HG03175 (cell line): ENCODE measurements around the gene ABR.
"Not testable (repeated sequence)": the region's sequence is repeated elsewhere in the genome, so short reads cannot be mapped to it uniquely, and the experiment has no call there.

Source experiments
- ATAC-seq: cut with Tn5 transposase; IDR thresholded peaks from one replicate; pipeline ENCODE4 v1.9.1; 2021; ENCODE audit warnings: mild to moderate bottlenecking, moderate library complexity; ENCODE audit not compliant: unreplicated experiment

Gene ABR

DNA sequence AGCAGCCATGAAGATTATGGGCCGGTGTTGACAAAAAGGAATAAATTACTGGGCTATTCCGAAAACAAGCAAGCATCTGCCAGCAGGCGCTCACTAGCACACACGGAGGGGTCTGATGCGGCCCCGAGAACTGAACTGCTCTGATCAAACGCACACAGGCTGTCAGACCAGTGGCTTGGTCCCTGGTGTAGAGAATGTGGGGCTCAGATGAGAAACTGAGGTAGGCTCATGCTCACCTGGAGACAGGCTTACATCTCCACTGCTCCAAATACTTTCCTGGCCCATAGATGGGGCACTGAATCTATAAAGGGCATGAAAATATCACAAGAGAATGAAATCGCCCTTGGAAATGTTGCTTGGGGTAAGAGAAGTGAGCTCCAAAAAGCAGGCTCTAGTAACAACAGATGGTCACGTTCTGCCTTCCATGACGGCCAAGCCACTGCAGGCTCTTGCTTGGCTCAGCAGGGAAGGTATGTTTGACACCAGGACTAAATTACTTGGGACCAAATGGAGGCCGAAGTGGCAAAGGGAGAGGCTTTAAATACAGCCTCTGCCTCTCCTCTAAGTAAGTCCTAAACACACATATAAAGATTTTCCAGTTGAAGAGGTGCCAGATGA is 5.4 kb downstream of the ABR start:
- no peak for ATAC-seq

DNA sequence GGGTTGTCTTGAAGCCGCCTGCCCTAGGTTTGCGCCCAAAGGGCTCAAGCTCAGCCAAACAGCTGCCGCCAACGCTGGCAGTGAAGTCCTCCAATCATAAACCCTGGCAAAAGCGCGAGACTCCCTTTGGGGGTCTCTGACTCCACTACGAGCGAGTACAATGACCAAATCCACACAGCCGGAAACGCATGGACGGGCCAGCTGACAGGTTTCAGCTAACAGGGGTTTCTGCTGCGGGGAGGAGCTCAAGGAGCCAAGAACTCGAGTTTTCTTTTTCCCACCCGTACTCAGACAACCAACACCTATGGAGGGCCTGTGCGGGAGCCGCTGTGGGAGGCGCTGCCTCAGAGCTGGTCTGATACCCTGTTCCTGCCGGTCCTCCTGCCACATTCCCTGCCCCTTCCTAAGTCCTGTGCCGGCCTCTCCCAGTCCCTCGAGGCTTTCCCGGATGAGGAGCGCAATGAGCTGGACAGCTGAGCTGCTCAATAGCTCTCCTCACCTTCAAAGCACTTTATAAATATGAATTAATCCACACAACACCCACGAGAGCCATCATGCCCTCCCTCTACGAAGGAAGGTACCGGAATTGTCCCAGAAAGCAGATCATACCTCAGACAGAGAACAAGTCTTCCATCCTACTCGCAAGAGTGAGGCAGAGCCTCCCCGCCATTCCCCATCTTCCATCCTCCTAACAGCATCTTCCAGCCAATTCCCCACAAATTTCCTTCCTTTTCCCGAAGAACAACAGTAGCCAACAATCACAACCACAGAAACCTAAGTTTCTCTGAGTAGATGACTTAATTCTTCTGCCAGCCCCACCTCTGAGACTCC is 6.1 kb downstream of the ABR start:
- ATAC-seq = no peak

- ATAC-seq = no peak
These were observed 7.8 kb downstream of the ABR start for GRCh38 chr17:1171953-1172352.

DNA sequence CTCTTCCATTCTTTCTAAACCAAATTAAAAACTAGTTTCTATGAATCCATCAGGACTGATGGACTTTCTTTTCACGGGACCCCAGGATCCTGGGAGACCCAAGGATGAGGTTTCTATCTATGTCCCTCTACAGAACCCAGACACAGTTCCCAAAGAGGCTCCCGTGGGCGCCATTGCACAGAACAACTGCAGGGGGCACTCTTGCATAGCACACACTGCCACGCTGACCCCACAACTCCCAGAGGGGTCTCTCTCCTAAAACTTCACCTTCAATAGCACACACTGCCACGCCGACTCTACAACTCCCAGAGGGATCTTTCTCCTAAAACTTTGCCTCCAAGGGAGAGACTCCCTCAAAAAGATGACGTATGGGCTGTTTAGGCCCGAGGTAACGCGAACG is 9.0 kb downstream of the ABR start:
- no peak for ATAC-seq

DNA sequence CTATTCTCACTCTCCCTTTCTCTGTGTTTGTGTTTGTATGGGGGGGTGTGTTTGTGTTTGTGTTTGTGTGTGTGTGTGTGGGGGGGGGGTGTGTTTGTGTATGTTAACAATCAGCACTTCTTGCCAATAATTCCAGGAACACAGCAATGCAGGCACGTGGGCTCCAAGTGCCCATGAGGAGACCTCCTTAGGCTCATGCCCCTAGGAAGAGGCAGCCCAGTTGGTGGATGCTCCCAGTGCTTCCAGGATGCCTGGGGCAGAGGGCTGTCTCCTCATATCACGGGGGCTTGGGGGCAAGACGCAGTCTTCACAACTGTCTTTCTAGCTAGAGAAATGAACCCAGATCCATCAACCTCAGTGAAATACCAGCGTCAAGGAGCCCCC is 9.9 kb downstream of the ABR start:
- no peak for ATAC-seq

GRCh38 chr17:1169221-1169928 is 10.4 kb downstream of the ABR start:
- ATAC-seq = no peak

DNA sequence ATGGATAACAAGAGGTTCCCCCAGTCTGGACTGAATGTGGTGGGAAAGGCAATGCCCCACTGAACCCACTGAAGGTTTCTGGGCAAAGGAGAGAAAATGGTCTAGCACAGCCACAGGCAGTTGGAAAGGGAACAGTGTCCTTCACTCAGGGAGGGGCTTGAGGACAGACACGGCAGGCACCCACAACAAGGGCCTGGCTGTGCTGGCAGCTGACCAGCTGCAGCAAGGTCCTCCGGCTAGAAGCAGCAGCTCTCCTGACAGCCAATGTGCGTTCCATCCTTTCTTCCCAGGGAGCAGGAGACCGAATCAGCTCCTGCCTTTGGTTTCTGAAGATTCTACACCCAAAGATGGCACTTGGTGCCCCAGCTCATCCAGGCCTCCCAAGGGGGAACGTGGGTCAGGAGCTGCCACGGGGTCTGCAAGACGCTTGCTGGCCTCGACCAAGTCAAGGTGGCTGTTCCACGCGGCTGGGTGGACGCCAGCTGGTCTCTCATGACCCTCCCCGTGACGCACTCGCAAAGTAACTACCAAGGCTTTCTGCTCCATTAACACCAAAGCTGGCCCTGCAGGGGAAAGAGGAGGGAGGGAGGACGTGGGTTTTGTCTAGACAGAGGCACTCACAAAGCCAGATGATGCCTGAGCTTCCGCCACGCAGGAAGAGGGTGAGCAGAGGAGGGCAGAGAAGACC is 11.1 kb downstream of the ABR start:
- no peak for ATAC-seq

DNA sequence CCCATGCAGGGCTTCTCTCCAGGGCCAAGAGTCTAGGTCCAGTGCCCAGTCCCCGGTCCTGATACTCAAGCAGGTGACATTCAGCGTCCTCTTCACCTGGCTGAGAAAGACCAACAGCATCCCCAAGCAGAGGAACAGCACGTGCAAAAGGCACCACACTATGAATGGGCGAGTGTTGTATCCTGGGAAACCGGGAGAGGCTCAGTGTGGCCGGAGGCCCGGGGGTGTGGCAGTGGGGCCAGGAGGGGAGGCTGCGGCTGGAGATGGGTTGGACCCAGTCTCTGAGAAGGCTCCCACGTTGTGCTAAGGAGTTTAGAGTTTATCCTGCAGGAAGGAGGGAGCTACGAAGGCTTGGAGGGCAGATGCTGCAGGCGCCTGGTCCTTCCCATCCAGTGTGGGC is 13.5 kb downstream of the ABR start:
- no peak for ATAC-seq

- ATAC-seq = no peak
These were observed 13.9 kb downstream of the ABR start for GRCh38 chr17:1165836-1166235.

GRCh38 chr17:1164935-1165556 is 14.7 kb downstream of the ABR start:
- no peak for ATAC-seq

- ATAC-seq = no peak
These were observed 17.5 kb downstream of the ABR start for GRCh38 chr17:1162116-1162855.

- no peak for ATAC-seq
These were observed 19.0 kb downstream of the ABR start for GRCh38 chr17:1160591-1161390.

GRCh38 chr17:1159431-1160180 is 20.2 kb downstream of the ABR start:
- ATAC-seq = no peak

GRCh38 chr17:1158879-1159278 is 20.9 kb downstream of the ABR start:
- ATAC-seq = no peak

GRCh38 chr17:1156864-1157263 is 22.9 kb downstream of the ABR start:
- ATAC-seq = no peak

GRCh38 chr17:1154704-1155103 is 25.1 kb downstream of the ABR start:
- no peak for ATAC-seq

- no peak for ATAC-seq
These were observed 25.8 kb downstream of the ABR start for GRCh38 chr17:1153795-1154546.

DNA sequence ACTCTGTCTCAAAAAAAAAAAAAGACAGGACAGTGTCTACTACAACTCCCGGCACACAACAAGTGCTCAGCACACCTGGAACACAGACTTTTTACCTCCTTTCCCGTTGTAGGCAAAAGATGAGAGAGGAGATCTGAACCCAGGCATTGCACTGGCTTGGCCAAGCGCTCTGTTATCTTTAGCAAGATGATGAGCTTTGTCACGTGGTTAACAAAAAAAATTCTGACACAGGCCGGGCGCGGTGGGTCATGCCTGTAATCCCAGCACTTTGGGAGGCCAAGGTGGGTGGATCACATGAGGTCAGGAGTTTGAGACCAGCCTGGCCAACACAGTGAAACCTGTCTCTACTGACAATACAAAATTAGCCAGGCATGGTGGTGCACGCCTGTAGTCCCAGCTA is 27.2 kb downstream of the ABR start:
- not testable (repeated sequence) for ATAC-seq
